ENCODE measurements around the gene ZNF282. TPM values are rescaled to one million over a fixed set of nuclear protein-coding genes. Genes with fewer than 3 reads are reported as not detected.

Gene ZNF282
- total RNA-seq (10 to 100 TPM; 11.0 to 21.4 (median 13.0) TPM), polyA plus RNA-seq (10 to 100 TPM in 1 of 2 donors, 1 to 10 TPM in 1; 6.6 to 12.5 TPM)
- long read RNA-seq, donor 1, partial matches to known transcripts = 0 of 7 reads
- long read RNA-seq, donor 1, other reads (novel, unspliced or antisense) = 5 of 7 reads
- long read RNA-seq, donor 2, partial matches to known transcripts = 0 of 7 reads
- long read RNA-seq, donor 2, other reads (novel, unspliced or antisense) = 7 of 7 reads
- long read RNA-seq, donor 3, partial matches to known transcripts = 2 of 5 reads
- long read RNA-seq, donor 3, other reads (novel, unspliced or antisense) = 3 of 5 reads

- TF ChIP-seq POLR2A (IDR thresholded peaks at IDR 0.05) (peak in 1 of 2 donors; percentile 66), CTCF (IDR thresholded peaks at IDR 0.05) (peak; percentile 43 to 92 (median 64))
- Histone ChIP-seq H3K9me3 (no peaks in the 10 kb centered on the region), H3K36me3 (peaks cover 3 to 27% (median 22%) of the 10 kb centered on the region in 9 donors), H3K27me3 (peaks cover 0 to 3% (median 0%) of the 10 kb centered on the region in 9 donors), H3K27ac (peak within 1 kb of the TSS; percentile 76 to 97 (median 90)), H3K4me1 (peaks cover 0 to 25% (median 22%) of the 10 kb centered on the region in 12 donors), H3K4me3 (peak within 1 kb of the TSS; percentile 71 to 99 (median 82))
- ATAC-seq (peak; percentile 96 to 99 (median 98)), DNase-seq (peak; percentile 89 to 94 (median 93))
- WGBS, 4 donors = 0 to 1% (median 0%) methylated on average over 28 to 97 of the region's 97 CpGs
- intact Hi-C loops (cut with DNase I) = loop anchor here in 1 of 10 donors (2.0 kb wide), 1 partner anchor 43 kb away; the partner anchor contains the start of gene ZNF212
Observed at GRCh38 chr7:149195180-149196150, at the start of gene ZNF282. Gene ZNF282, plus strand, starts transcription at chr7:149195546. Its CDS starts 44 bp downstream, at chr7:149195590.

DNA sequence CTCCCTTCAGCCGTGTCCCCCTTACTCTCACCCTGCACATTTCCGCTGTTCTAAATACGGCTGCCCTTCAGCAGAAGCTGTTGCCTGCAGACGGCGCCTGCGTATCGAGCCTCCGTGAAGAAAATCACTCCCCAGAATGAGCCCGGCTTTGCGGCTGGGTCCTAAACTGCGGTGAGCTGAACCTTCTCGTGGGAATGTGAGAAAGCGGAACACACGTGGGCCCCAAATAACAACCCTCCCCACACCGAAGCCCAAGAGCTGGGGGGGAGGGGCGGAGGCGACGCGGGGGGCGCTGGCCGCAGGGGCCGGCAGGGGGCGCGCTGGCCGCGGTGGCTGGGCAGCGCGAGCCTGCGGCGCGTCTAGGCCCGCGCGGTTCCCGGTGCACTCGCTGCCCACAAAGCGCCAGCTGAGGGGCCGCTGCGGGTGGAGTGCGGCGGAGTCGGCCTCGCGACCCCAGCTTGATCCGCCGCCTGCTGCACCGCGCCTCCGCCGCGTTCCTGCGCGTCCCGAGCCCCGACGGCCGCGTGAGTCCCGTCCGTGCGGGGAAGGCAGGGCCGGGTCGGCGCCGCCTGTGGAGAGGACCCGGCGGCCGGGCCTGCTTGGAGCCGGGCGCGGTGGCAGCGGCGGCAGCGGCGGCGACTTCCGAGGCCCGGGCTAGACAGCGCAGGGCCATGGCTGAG, 48.1 kb upstream of the ZNF282 start, which contains the start of gene ZNF398:
Gene ZNF398 (plus strand): TSS at position 382 of the 680 bp plus-strand sequence. CDS start 290 bp downstream, at position 672.
- 0 to 1% (median 1%) methylated on average over 18 to 79 of the region's 79 CpGs for WGBS, 4 donors
- ATAC-seq (peak; percentile 67 to 94 (median 90)), DNase-seq (peak; percentile 78 to 90 (median 80))
- peak within 1 kb of the TSS; percentile 62 to 95 (median 89) for H3K27ac ChIP-seq
- H3K27me3 ChIP-seq = no peaks in the 10 kb centered on the region
- peak; percentile 18 to 98 (median 84) for TF ChIP-seq CTCF (IDR thresholded peaks at IDR 0.05)
- TF ChIP-seq POLR2A (IDR thresholded peaks at IDR 0.05) = no peak
- intact Hi-C loops (cut with DNase I) = loop anchor here in 4 of 10 donors (1.0 to 2.0 kb wide), 2 partner anchors 20 to 21 kb away; partner anchors contain the start of gene ZNF425 (in 4 of the 4)
- peaks cover 0 to 28% (median 13%) of the 10 kb centered on the region in 12 donors for H3K4me1 ChIP-seq
- no peaks in the 10 kb centered on the region for H3K36me3 ChIP-seq
- H3K4me3 ChIP-seq = peak within 1 kb of the TSS; percentile 70 to 98 (median 86)
- H3K9me3 ChIP-seq = no peaks in the 10 kb centered on the region

GRCh38 chr7:149147752-149148653, 47.3 kb upstream of the ZNF282 start:
- Histone ChIP-seq H3K27ac (peak overlapping the region; percentile 62 to 95 (median 89)), H3K4me1 (peaks cover 0 to 28% (median 13%) of the 10 kb centered on the region in 12 donors), H3K36me3 (no peaks in the 10 kb centered on the region), H3K27me3 (no peaks in the 10 kb centered on the region), H3K4me3 (peak overlapping the region; percentile 70 to 98 (median 86)), H3K9me3 (no peaks in the 10 kb centered on the region)
- DNase-seq (peak; percentile 37 to 83 (median 52)), ATAC-seq (peak in 3 of 4 donors; percentile 53 to 64 (median 58))
- no peak for TF ChIP-seq CTCF (IDR thresholded peaks at IDR 0.05)
- no peak for TF ChIP-seq POLR2A (IDR thresholded peaks at IDR 0.05)
- 0% methylated on average over 13 to 86 of the region's 86 CpGs for WGBS, 4 donors
- intact Hi-C loops (cut with DNase I) = loop anchor here in 4 of 10 donors (1.0 to 2.0 kb wide), 2 partner anchors 21 to 22 kb away; partner anchors contain the start of gene ZNF425 (in 4 of the 4)
